Vagina (tissue), 2 donors: Measurements from ENCODE around the gene TTI1.

Source experiments
- CTCF ChIP-seq, 3 experiments: fragments of 450-650 bp in 2 of 3; fragments of 200-600 bp in 1 of 3; sonication (generic) in 1 of 3; IDR thresholded peaks; one replicate each; pipeline ENCODE4 v1.5.1; 2017 to 2019; ENCODE audit warnings: antibody characterized with exemption in 3 of 3, mild to moderate bottlenecking in 2 of 3, moderate library complexity in 2 of 3
- POLR2A ChIP-seq, 2 donors: fragments of 450-650 bp; IDR thresholded peaks; one replicate each; pipeline ENCODE4 v1.6.1; 2017; ENCODE audit warnings: antibody characterized with exemption in 2 of 2, mild to moderate bottlenecking in 2 of 2, moderate library complexity in 2 of 2
- POLR2AphosphoS5 ChIP-seq, 2 donors: sonication (generic); formaldehyde crosslinking; IDR thresholded peaks; one replicate each; pipeline ENCODE4 v1.9.0; 2017; ENCODE audit warnings: antibody characterized with exemption in 2 of 2, mild to moderate bottlenecking in 2 of 2, low read depth in 1 of 2; ENCODE audit not compliant: insufficient read depth in 1 of 2

- TF ChIP-seq POLR2A (IDR thresholded peaks at IDR 0.05) (no peak), CTCF (IDR thresholded peaks at IDR 0.05) (no peak), POLR2AphosphoS5 (IDR thresholded peaks at IDR 0.05; ENCODE audit: insufficient read depth in 1 of 2, low read depth in 1 of 2) (no peak)
These were observed 97.8 kb downstream of the TTI1 start for GRCh38 chr20:37935435-37935834.
